ENCODE results near the gene PRND.
"Not testable (repeated sequence)": the region's sequence is repeated elsewhere in the genome, so short reads cannot be mapped to it uniquely, and the experiment has no call there.

PRND gene

DNA sequence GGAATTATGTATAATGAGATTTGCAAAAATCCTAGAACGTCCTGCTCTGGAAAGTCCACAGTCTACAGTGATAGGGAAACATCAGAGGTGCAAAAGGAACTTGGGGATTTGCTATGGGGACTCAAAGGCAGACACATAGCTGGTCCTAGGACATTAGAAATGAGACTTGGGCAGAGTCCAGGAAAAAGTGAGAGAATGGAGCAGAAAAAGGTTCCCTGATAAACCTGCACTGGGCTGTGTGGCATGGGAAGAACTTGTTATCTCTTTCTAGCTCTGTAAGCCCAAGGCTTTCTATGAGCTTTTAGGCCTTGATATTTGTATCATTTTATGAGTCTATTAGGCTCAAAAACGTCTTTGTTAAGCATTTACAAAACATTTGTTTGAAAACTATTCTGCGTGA, 15.2 kb downstream of the PRND start:
- H3K9me3 Mint-ChIP-seq, result no peaks in the 10 kb centered on the region
- no peaks in the 10 kb centered on the region for H3K36me3 Mint-ChIP-seq (ENCODE audit: low read depth)
- DNase-seq (ENCODE audit: low spot score), result no peak
- H3K27ac Mint-ChIP-seq, result no peak overlapping the region
- H3K4me1 Mint-ChIP-seq (ENCODE audit: low read depth), result peaks cover 1% of the 10 kb centered on the region
- H3K4me3 Mint-ChIP-seq, result no peak overlapping the region
- peaks cover 20% of the 10 kb centered on the region for H3K27me3 Mint-ChIP-seq (ENCODE audit: low read depth)

DNA sequence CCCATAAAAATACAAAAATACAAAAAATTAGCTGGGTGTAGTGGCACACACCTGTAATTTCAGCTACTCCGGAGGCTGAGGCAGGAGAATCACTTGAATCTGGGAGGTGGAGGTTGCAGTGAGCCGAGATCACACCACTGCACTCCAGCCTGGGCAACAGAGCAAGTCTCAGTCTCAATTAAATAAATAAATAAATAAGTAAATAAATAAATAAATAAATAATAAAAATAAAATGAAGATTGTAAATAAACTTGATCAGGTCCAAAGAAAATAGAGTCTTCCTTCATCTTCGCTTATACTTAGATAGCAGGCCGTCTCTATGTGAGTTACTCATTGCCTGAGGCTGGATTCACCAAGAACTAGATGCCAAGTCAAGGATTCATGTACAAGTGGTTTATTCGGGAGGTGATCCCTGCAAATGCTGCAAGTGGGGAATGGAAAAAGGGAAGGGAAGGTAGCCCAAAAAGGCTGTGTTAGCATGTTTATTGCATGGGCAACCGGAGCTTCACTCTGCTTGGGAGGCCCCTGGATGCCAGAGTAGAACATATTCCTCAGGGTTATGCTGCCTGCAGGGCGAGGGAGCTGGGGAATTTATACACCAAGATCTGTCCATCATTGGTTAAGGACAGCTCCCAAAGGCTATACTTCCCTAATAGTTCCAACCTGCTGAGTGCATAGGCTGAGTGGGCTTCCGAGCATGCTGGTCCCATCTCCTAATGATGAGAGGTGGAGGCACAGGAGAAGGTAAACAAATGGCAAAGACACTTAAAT, 16.3 kb downstream of the PRND start:
- Mint-ChIP-seq H3K27me3 (ENCODE audit: low read depth) (peaks cover 11% of the 10 kb centered on the region), H3K4me1 (ENCODE audit: low read depth) (peaks cover 1% of the 10 kb centered on the region), H3K27ac (no peak overlapping the region)

DNA sequence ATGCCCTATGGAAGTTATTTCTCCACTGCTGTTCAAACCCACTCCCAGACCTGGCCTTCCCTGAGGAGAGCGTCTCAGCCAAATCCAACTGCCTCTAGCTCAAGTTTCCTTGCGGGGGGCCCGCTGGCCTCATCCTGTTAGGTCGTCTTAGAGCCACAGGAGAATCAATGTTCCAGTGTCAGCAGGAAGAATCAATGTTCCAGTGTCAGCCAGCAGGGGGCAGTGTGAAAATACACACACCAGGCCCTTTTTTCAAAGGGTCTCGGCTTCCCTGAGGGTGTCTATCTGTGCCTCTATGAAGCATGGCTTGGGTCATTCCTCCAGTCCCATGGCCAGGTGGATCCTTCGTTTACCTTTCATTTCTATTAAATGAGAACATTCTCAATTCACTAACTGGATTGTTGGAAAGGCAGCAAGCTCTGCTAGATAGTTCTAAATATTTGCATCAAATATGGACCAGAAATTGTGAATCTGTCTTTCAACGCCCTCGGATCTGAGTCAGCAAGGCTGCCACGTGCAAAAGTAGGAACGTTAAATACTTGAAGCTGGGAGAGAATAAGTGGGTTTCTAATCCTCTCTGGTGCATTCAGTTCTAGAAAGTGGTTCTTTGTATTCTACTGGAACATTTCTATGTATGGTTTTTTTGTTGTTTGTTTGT, 19.2 kb downstream of the PRND start:
- H3K4me3 Mint-ChIP-seq, result no peak overlapping the region
- DNase-seq (ENCODE audit: low spot score), result peak; percentile 41
- H3K4me1 Mint-ChIP-seq (ENCODE audit: low read depth), result peaks cover 1% of the 10 kb centered on the region
- H3K27me3 Mint-ChIP-seq (ENCODE audit: low read depth), result peaks cover 8% of the 10 kb centered on the region
- H3K27ac Mint-ChIP-seq, result no peak overlapping the region
- no peaks in the 10 kb centered on the region for H3K9me3 Mint-ChIP-seq
- no peaks in the 10 kb centered on the region for H3K36me3 Mint-ChIP-seq (ENCODE audit: low read depth)

More for the DNA sequence above, 16.3 kb downstream of the PRND start:
- DNase-seq (ENCODE audit: low spot score), result no peak
- H3K9me3 Mint-ChIP-seq, result no peaks in the 10 kb centered on the region
- H3K36me3 Mint-ChIP-seq (ENCODE audit: low read depth), result no peaks in the 10 kb centered on the region
- no peak overlapping the region for H3K4me3 Mint-ChIP-seq

DNA sequence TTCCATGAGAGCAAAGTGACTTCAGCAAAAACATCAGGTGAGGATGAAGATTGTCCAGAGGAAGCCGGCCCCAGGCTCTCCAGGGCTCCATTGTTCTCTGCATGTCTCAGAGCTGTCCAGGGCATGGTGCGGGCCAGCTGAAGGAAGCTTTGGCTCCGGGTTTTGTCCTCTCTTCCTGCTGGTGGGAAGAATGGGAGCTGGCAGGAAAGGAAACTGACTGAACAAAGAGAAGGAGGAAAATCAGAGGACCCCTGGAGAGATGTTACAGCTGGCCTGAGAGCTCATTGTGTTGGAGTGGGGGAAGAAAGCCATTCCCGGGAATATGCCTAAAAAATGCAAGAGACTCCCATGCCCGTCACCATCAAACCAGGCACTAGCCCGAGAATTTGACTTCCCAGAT, 27.1 kb downstream of the PRND start:
- Mint-ChIP-seq H3K9me3 (no peaks in the 10 kb centered on the region), H3K36me3 (ENCODE audit: low read depth) (no peaks in the 10 kb centered on the region), H3K27me3 (ENCODE audit: low read depth) (peaks cover 5% of the 10 kb centered on the region), H3K4me3 (no peak overlapping the region), H3K27ac (no peak overlapping the region), H3K4me1 (ENCODE audit: low read depth) (no peaks in the 10 kb centered on the region)
- no peak for DNase-seq (ENCODE audit: low spot score)

DNA sequence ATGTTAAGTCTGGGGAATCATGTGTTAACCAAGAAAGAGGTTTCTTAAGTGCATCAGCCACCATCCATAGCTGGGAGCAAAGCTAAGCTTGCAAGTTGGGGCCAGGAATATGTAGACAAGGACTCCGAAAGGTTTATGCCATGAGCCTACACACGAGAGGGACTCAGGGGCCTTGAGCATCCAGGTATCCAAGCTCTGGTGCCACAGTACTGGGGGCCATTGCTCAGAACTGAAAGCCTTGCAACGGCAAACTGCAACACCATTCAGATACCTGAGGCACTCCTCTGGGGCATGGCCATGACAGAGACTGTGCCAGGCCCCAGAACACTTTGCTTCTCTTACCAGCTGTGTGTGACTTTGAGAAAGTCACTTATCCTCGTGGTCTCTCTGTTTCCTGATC, 27.6 kb downstream of the PRND start:
- no peak overlapping the region for H3K4me3 Mint-ChIP-seq
- H3K9me3 Mint-ChIP-seq, result no peaks in the 10 kb centered on the region
- H3K4me1 Mint-ChIP-seq (ENCODE audit: low read depth), result no peaks in the 10 kb centered on the region
- H3K36me3 Mint-ChIP-seq (ENCODE audit: low read depth), result no peaks in the 10 kb centered on the region
- peaks cover 7% of the 10 kb centered on the region for H3K27me3 Mint-ChIP-seq (ENCODE audit: low read depth)
- DNase-seq (ENCODE audit: low spot score), result no peak
- no peak overlapping the region for H3K27ac Mint-ChIP-seq

DNA sequence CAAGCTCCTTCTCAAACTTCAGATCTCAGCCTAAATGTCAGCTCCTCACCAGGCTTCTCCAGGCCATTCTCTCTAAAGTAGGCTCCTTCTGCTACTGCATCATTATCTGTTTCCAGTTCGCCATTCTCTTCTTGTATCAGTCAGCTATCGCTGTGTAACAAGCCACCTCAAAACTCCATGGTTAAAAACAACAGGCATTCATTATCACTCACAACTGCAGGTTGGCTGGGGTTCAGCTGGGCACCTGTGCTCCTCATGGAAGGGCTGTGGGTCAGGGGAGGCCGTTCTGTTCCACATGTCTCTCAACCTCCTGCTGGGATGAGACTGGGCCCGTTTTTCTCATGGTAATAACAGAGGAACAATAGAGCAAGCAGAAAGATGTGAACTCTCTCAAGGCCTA, 28.7 kb downstream of the PRND start:
- no peak overlapping the region for H3K27ac Mint-ChIP-seq
- no peaks in the 10 kb centered on the region for H3K9me3 Mint-ChIP-seq
- DNase-seq (ENCODE audit: low spot score), result no peak
- H3K27me3 Mint-ChIP-seq (ENCODE audit: low read depth), result peaks cover 11% of the 10 kb centered on the region
- H3K4me1 Mint-ChIP-seq (ENCODE audit: low read depth), result no peaks in the 10 kb centered on the region
- no peaks in the 10 kb centered on the region for H3K36me3 Mint-ChIP-seq (ENCODE audit: low read depth)
- H3K4me3 Mint-ChIP-seq, result no peak overlapping the region

DNA sequence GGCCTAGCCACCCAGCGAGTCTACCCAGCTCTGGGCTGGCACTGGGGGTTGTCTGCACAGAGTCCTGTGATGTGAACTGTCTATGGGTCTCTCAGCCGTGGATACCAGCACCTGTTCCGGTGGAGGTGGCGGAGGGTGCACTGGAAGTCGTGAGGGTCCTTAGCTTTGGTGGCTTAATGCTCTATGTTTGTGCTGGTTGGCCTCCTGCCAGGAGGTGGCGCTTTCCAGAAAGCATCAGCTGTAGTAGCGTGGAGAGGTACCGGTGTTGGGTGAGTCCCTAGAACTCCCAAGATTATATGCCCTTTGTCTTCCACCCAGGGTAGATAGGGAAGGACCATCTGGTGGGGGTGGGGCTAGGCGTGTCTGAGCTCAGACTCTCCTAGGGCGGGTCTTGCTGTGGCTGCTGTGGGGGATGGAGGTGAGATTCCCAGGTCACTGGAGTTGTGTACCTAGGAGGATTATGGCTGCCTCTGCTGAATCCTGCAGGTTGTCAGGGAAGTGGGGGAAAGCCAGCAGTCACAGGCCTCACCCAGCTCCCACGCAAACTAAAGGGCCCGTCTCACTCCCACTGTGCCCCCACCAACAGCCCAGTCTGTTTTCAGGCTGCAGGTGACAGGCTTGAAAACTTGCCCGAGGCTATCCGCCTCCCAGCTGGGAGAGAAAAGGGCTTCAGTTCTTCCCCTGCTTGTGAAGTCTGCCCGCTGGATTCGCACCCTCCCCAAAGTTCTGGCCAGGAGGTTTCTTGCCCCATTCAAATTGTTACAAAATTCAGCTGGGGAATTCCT, 37.6 kb downstream of the PRND start:
- Mint-ChIP-seq H3K4me3 (peak overlapping the region; percentile 6), H3K27me3 (ENCODE audit: low read depth) (peaks cover 38% of the 10 kb centered on the region)
- not testable (repeated sequence) for H3K4me1 Mint-ChIP-seq (ENCODE audit: low read depth); H3K27ac Mint-ChIP-seq; H3K9me3 Mint-ChIP-seq; H3K36me3 Mint-ChIP-seq (ENCODE audit: low read depth)
- peak; percentile 33 for DNase-seq (ENCODE audit: low spot score)

DNA sequence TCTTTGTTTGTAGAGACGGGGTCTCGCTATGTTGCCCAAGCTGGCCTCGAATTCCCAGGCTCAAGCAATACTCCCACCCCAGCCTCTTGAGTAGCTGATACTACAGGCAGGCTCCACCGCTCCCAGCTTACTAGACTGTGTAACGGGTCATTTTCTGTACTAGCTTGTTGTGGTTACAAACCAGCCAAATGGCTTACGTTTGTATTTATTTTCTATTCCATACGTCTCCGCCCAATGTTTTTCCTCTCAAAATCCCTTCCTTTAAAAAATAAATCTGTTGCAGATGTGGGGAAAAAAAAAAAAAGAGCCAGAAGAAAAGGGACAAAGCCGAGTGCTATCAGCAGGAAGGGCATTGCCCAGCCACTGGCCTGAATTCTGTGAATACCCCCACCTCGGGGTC, 41.6 kb downstream of the PRND start:
- peaks cover 8% of the 10 kb centered on the region for H3K4me1 Mint-ChIP-seq (ENCODE audit: low read depth)
- H3K9me3 Mint-ChIP-seq, result no peaks in the 10 kb centered on the region
- H3K36me3 Mint-ChIP-seq (ENCODE audit: low read depth), result no peaks in the 10 kb centered on the region
- no peak for DNase-seq (ENCODE audit: low spot score)
- H3K4me3 Mint-ChIP-seq, result no peak overlapping the region
- H3K27ac Mint-ChIP-seq, result no peak overlapping the region
- H3K27me3 Mint-ChIP-seq (ENCODE audit: low read depth), result peaks cover 17% of the 10 kb centered on the region

DNA sequence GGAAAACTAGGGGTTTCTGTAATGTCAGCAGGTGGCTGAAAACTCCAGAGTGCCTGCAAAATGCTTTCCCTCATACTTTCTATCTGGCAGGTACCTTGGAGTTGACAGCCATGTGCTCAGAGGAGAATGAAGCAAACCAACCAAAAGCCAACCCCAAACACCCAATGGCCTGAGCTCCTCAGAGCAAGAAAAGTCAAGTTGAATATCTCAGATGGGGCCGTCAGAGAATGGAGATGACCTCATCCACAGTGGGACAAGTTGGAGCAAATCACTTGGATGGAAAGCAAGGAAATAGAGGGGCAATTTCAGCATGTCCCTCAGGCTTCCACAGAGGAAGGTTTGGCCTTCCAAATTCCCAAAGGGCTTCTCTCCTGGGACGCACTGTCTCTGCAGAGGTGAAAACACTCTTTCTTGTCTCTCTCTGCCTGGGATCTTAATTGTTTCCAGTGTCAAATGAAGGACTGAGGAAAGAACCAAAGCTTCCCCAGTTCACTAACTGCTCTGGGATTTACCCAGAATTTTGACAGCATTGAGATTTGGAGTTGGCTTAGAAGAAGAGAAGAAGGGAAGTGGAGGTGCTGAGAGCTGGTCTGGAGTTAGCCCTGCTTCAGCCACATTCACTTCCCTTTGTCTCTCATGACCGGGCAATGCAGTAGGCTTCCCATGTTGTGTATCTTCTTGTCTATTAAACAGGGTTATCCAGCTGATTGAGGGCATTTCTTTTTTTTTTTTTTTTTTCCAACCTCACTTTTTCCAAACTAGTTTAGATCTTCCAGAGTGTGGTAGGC, 42.2 kb downstream of the PRND start:
- peaks cover 13% of the 10 kb centered on the region for H3K27me3 Mint-ChIP-seq (ENCODE audit: low read depth)
- H3K9me3 Mint-ChIP-seq, result no peaks in the 10 kb centered on the region
- H3K36me3 Mint-ChIP-seq (ENCODE audit: low read depth), result no peaks in the 10 kb centered on the region
- no peak overlapping the region for H3K4me3 Mint-ChIP-seq
- peaks cover 8% of the 10 kb centered on the region for H3K4me1 Mint-ChIP-seq (ENCODE audit: low read depth)
- no peak for DNase-seq (ENCODE audit: low spot score)
- H3K27ac Mint-ChIP-seq, result no peak overlapping the region

DNA sequence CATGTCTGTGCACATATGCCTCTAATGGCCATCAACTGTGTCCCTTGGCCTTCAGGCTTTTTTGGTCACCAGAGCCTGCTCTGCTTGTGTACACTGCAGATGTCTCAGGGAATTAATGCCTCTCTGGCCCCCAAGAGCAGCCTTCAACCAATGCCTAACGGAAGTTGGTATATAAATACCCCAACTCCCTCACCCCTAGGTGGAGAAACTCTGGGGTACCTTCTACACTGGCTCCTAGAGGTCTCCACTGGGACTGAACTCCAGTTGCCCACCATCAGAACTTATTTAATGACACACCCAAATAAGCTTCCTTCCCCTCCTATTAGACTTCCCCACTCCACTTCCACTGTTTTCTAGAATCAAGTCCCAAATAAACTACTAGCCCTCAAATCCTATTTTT, 43.1 kb downstream of the PRND start:
- Mint-ChIP-seq H3K27ac (no peak overlapping the region), H3K4me1 (ENCODE audit: low read depth) (peaks cover 8% of the 10 kb centered on the region), H3K36me3 (ENCODE audit: low read depth) (no peaks in the 10 kb centered on the region), H3K27me3 (ENCODE audit: low read depth) (peaks cover 12% of the 10 kb centered on the region), H3K9me3 (no peaks in the 10 kb centered on the region), H3K4me3 (no peak overlapping the region)
- no peak for DNase-seq (ENCODE audit: low spot score)

DNA sequence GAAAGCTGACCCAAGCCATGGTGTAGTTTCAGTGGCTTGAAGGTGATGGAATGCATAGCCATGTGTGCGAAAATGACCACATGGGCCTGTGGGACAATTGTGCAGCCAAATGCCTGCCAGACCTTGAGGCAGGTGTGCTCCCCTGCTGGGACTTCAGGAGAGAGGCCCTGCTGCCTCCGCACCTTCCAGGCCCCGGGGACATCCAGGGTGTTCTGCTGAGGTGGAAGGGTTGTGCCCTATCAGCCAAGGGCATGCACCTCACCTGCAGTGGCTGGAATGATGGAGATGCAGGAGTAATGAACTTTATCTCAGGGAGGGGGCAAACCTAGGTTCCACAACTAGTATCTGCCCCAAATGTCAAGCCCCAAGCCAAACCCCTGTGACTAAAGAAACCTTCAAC, 44.0 kb downstream of the PRND start:
- no peak overlapping the region for H3K27ac Mint-ChIP-seq
- H3K36me3 Mint-ChIP-seq (ENCODE audit: low read depth), result no peaks in the 10 kb centered on the region
- no peak overlapping the region for H3K4me3 Mint-ChIP-seq
- DNase-seq (ENCODE audit: low spot score), result no peak
- H3K27me3 Mint-ChIP-seq (ENCODE audit: low read depth), result peaks cover 15% of the 10 kb centered on the region
- H3K4me1 Mint-ChIP-seq (ENCODE audit: low read depth), result peaks cover 8% of the 10 kb centered on the region
- peaks cover 6% of the 10 kb centered on the region for H3K9me3 Mint-ChIP-seq

DNA sequence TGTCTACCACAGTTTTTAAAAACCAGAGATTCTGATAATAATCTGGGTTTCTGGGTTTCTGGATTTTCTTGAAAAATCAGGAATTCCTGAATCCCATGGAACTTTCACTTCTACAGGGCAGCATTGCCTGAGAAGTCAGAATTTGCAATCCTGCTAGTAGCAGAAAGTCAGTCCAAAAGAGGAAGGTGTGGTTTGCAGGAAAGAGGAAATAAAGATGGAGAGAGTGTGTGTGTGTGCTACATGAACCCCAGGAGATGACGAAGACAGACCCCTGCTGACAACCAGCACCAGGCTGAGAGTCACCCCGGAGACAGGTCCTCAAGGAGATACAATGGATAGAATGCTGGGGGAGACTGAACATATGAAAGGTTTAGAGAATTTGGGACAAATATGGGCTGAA, 44.9 kb downstream of the PRND start:
- H3K9me3 Mint-ChIP-seq, result peaks cover 15% of the 10 kb centered on the region
- no peak overlapping the region for H3K27ac Mint-ChIP-seq
- peaks cover 4% of the 10 kb centered on the region for H3K4me1 Mint-ChIP-seq (ENCODE audit: low read depth)
- H3K4me3 Mint-ChIP-seq, result no peak overlapping the region
- peaks cover 5% of the 10 kb centered on the region for H3K36me3 Mint-ChIP-seq (ENCODE audit: low read depth)
- DNase-seq (ENCODE audit: low spot score), result no peak
- peaks cover 11% of the 10 kb centered on the region for H3K27me3 Mint-ChIP-seq (ENCODE audit: low read depth)

DNA sequence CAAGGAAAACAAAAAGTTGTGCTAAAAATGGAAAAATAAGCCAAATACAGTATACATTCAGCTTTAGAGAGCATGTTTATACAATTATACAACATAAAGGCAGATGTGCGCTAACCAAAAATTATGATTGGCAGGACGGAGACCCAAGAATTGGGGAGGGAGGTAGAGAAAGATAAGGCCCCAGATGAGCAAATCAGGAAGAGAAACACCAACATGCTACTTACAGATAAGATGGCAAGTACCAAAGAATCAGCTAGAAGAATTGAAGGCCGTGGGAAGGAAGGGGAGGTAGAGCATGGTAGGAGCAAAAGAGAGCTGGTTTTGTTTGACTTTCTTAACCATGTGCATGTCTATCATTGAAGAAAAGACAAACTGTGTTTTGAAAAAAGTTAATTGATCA, 45.4 kb downstream of the PRND start:
- DNase-seq (ENCODE audit: low spot score), result no peak
- no peak overlapping the region for H3K4me3 Mint-ChIP-seq
- H3K9me3 Mint-ChIP-seq, result peaks cover 20% of the 10 kb centered on the region
- peaks cover 1% of the 10 kb centered on the region for H3K4me1 Mint-ChIP-seq (ENCODE audit: low read depth)
- peaks cover 6% of the 10 kb centered on the region for H3K36me3 Mint-ChIP-seq (ENCODE audit: low read depth)
- peaks cover 8% of the 10 kb centered on the region for H3K27me3 Mint-ChIP-seq (ENCODE audit: low read depth)
- no peak overlapping the region for H3K27ac Mint-ChIP-seq
